Hepatic stellate cell (primary cell): Measurements from ENCODE around the gene NR1H4.
A peak's percentile ranks its signal among the peaks of the same experiment; 100 is the strongest.
"Not testable (repeated sequence)": the region's sequence is repeated elsewhere in the genome, so short reads cannot be mapped to it uniquely, and the experiment has no call there.

Experiments used
- DNase-seq: peaks from one replicate; pipeline ENCODE4 v3.0.0; 2011; ENCODE audit warnings: low spot score

The NR1H4 gene

GRCh38 chr12:100572184-100572583 lies 98.5 kb downstream of the NR1H4 start:
- DNase-seq: no peak

GRCh38 chr12:100573292-100574186 lies 99.9 kb downstream of the NR1H4 start, which contains the start of gene GAS2L3:
GAS2L3 (plus strand) TSS chr12:100573684; CDS start chr12:100594905, 21,221 bp downstream.
- peak; percentile 88 for DNase-seq

- peak; percentile 16 for DNase-seq
Observed at GRCh38 chr12:100574187-100575074, 100.8 kb downstream of the NR1H4 start.

- peak; percentile 82 for DNase-seq
Observed at GRCh38 chr12:100576331-100577036, 102.8 kb downstream of the NR1H4 start.

- no peak for DNase-seq
Observed at GRCh38 chr12:100578923-100579322, 105.3 kb downstream of the NR1H4 start.

- DNase-seq: no peak
Observed at GRCh38 chr12:100579844-100580243, 106.2 kb downstream of the NR1H4 start.

GRCh38 chr12:100584256-100584655 lies 110.6 kb downstream of the NR1H4 start:
- no peak for DNase-seq

- no peak for DNase-seq
Observed at GRCh38 chr12:100591979-100592378, 118.3 kb downstream of the NR1H4 start.

GRCh38 chr12:100593490-100593889 lies 119.8 kb downstream of the NR1H4 start:
- no peak for DNase-seq

- no peak for DNase-seq
Observed at GRCh38 chr12:100601626-100602025, 128.0 kb downstream of the NR1H4 start.

GRCh38 chr12:100602997-100603396 lies 129.3 kb downstream of the NR1H4 start:
- DNase-seq: not testable (repeated sequence)

GRCh38 chr12:100608776-100609175 lies 135.1 kb downstream of the NR1H4 start:
- DNase-seq: no peak

- DNase-seq: no peak
Observed at GRCh38 chr12:100610666-100611430, 137.2 kb downstream of the NR1H4 start.

- DNase-seq: no peak
Observed at GRCh38 chr12:100612606-100613005, 138.9 kb downstream of the NR1H4 start.
